GM19372 (cell line): ENCODE measurements around the gene ANKS3.

Experiments used
- ATAC-seq: cut with Tn5 transposase; IDR thresholded peaks from one replicate; pipeline ENCODE4 v1.9.1; 2021; ENCODE audit warnings: mild to moderate bottlenecking, low read depth, moderate library complexity; ENCODE audit not compliant: unreplicated experiment

The ANKS3 gene

DNA sequence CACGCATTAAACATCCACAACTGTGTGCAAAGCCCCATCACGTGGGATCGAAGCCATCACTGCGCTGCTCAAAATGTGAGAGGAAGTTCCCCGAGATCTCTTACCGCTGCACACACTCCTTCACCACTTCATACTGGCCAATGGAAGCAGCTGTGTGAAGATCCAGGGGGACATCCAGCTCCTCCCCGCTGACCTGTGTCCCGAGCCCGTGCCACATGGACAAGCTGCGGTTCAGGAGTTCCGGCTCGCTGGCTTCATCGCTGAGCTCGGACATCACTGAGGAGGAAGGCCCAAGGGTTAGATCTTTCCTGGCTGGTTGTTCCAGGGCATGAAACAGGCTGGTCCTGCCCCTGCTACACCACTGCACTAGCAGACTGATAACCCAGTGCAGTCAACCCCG, 4.2 kb downstream of the ANKS3 start:
- ATAC-seq, result no peak

DNA sequence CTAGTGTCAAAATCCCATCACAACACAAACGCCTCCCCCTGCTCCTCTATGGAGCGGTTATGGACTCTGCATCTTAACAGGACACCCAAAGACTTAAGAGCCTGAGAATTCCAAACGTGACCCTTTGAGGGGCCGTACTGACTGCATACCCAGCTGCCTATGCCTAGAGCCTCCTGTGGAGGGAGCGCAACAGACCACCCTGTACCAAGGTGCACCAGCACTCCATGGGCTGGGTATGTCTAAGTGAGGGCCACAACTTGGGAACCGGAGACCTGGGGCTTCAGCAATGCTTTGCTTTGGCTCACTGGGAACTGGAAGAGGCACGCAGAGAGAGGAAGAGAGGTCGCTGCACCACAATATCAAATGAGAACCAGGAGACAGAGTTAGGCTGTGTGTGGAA, 5.4 kb downstream of the ANKS3 start:
- ATAC-seq, result no peak

DNA sequence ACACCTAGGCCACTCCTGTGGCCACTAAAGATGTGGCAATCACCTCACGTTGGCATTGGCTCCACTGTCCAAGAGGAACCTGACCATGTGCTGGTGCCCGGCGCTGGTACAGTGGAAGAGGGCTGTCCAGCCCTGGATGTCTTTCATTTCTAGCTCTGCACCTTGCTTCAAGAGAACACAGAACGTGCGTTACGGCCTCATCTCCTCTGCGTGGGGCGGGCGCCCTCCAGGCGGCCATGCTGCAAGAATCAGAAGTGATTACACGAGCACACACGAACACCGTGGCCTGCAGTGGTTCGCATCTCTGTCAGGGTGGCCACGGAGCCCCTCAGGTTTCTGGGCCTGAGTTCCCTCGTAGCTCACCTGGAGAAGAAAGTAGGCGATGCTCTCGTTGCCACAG, 7.5 kb downstream of the ANKS3 start:
- no peak for ATAC-seq

DNA sequence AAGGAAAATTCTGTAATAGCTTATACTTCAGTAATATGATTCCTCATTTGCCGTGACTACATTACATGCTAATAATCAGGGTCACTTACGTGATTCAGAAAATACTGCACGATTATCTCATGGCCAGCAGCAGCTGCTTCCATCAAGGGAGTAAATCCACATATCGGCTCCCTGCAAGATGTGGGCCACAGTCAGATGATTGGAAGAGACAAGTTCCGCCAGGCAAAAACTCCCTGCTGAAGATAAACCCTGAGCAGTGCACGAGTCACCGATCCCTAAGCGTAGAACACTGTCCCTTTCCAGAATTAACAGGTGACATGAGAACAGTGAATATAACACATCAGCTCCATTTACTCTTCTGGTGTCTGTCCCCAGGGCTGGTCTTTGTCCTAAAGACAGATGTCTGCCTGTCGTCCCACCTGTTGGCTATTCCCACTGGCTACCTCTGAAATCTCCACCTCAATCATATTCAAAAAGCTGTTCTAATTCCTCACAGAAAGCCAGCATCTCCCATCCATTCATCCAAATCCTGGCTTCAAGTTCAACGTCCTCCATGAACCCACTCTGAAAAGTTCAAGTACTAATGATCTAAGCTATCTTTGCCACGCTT, 9.3 kb downstream of the ANKS3 start:
- no peak for ATAC-seq

DNA sequence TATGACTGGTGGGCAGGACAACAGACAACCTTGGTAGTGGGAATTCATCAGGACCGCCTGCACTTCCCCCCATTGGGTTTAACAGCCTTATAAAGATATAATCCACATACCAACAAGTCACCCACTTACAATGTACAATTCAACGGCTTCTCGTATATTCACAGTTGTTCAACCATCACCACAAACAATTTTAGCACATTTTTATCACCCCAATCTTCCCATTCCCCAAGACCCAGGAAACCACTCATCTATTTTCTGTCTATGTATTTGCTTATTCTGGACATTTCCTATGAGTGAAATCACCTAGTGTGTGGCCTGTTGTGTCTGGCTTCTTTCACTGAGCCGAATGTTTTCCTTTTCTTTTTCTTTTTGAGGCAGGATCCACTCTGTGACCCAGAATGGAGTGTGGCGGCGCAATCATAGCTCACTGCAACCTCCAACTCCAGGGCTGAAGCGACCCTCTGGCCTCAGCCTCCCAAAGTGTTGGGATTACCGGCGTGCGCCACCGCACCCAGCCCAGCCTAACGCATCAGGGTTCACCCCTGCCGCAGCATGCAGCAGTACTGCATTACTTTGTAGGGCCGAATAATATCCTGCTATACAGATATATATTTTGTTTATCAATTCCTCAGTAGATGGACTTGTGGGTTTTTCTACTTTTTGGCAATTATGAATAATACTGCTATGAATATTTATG, 10.9 kb downstream of the ANKS3 start:
- no peak for ATAC-seq

DNA sequence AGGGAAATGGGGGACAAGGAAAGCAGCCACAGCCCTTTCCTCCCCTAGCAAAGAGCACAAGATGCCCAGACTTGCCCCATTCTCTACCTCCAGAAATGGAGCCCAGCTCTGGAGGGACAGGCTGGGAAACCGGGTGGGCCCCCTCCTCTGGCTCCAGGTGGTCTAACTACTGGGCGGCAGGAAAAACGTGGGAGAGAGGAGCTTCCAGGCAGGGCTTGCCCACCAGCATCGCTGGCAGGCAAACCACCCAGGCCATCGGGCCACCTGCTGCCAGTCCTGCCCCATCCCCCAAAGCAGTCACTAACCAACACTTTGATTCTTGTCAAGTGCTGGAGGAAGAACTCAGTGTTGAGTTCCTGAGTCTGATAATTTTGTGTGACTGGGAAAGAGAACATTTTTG, 15.6 kb downstream of the ANKS3 start:
- ATAC-seq, result no peak

DNA sequence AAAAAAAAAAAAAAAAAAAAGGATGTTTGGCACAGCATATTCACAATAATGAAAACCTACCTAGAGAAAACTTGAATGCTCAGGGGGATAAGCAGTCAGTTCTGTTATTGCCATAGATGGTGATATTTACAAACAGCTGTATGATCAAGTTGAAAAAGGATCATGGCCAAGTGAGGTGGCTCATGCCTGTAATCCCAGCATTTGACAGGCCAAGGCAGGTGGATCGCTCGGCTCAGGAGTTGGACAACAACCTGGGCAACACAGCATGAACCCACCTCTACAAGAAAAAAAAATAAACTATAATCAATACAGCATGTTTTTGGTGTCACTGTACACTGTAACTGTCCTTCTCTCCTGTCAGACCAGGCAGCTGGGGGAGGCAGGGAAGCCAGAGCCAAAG, 19.1 kb downstream of the ANKS3 start:
- ATAC-seq, result no peak

DNA sequence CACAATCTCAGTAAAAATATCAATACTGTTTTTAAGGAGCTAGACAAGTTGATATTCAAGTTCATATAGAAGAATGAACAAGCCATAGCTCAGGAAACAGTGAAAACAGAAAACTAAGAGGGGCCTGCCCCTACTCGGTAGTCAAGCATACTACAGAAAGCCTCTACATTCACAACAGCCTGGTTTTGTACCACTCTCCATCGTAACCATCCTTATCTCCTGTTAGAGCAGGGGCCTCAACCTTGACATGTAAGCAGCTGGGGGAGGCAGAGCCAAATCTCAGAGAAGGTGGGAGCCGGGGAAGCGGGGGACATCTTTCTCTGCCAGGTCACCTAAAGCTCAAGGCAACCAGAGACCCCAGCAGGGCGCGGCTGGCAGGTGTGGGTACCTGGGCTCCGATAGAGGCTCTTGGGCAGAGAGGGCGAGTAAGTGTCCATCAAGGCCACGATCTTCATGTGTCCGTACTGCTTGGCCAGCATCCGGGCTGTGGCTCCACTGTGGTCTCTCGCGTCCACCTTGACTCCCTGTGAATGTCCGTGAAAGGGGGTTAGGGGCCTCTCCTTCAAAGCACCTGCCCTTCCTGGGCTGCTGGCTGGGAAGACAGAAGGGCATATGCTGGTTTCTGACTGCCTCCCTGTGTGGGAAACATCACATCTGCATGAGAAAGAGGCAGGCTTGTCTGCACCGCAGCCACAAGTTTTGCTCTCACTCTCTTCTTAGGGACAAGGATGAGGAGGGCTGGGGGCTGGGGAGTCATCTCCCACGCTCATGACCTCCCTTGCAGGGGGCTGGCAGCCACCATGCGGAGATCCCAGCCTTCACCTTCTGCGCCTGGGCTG, 20.2 kb downstream of the ANKS3 start:
- ATAC-seq, result no peak

DNA sequence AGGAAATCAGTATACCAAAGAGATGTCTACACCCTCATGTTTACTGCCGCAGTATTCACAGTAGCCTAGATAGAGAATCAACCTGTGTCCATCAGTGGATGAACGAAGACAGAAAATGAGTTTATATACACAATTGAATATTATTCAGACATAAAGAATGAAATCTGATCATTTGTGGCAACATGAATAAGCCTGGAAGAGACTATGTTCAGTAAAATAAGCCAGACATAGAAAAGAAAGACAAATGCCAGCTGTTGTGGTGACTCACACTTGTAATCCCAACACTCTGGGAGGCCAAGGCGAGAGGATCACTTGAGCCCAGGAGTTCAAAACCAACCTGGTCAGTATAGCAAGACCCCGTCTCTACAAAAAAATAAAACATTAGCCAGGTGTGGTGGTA, 24.6 kb downstream of the ANKS3 start:
- no peak for ATAC-seq

DNA sequence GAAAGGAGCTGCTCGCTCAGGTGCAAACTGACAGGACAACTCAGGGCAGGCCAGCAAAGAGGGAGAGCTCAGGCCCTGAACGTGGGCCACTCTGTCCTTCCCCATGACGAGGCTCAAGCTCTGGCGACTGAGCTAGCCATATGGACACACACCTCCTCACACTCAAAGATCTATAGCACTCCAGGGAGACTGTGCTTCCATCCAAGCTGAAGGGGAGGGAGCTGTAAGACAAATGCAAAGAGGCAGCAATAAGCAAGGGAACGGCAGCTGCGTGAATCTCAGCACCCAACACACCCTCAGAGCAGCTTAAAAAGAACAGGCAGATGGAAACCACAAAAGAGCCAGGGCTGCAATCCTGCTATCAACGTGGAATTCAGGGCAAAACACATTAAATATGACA, 27.2 kb downstream of the ANKS3 start:
- ATAC-seq, result no peak

DNA sequence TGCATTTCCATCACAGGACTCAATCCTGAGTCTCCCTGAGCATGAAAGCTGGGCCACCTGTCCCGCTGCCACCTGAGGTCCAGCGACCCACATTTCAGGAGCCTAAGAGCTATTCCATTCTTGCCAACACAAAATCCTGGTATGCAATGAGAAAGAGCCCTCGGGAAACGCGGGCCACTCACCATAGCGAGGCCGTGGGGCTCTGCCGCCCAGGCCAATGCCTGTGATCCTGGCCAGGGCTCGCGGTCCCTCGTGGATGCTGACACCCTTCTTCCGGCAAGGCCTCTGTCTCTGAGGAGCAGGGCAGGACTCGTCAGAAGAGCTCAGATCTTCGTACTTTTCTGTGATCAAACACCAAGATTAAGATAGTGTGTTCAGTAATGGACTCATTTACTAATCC, 29.2 kb downstream of the ANKS3 start:
- no peak for ATAC-seq

DNA sequence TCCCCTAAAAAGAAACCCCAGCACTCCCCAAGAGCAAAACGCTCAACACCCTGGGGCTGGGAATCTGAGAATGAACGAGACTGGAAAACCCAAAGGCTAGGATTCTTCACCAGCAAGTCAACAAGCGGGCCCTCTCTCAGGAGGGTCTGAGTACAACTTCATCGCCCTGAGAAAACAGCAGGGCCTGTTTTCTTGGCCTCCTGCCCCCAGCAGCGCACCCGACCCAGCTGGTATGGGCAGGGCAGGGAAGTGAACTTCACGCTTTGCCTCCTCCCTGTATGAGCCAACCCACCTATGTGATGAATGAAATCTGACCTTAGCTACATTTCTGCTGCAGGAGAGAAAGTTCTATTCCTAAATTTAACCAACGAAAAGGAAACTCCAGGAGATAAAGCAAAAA, 29.6 kb downstream of the ANKS3 start:
- ATAC-seq, result no peak

DNA sequence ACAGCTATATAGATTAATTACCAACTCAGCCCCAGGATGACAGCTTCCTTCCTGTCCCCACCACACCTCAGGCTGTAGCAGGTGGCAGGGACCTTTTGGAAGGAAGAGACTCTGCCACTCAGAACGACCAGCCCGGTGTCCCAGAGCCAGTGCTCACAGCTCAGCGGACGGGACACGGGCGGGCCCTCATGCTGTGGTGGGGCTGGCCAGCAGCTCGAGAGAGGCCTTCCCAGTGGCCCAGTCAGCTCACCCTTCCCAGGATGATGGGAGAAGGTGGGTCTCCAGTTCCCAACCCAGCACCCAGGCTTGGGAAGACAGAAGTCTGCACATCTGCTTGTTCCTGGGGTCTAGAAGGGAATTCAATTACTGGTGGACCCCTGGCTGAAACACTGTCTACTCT, 30.2 kb downstream of the ANKS3 start:
- ATAC-seq, result no peak

DNA sequence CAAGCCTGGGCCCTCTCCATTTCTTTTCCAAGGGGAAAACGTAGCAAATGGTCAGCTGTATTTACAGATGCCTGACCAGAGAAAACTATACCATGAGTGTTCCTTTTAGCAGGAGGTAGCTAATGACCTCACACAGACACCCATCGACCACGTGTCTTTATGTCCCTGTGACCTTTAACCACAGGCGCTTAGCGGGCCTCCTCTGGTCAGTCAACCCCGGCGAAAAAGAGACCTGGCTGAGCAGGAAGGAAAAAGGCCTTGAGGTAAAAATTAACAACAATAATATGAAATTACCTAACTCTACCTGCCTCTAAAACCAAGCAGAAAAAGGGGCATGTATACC, 31.6 kb downstream of the ANKS3 start:
- ATAC-seq, result no peak

DNA sequence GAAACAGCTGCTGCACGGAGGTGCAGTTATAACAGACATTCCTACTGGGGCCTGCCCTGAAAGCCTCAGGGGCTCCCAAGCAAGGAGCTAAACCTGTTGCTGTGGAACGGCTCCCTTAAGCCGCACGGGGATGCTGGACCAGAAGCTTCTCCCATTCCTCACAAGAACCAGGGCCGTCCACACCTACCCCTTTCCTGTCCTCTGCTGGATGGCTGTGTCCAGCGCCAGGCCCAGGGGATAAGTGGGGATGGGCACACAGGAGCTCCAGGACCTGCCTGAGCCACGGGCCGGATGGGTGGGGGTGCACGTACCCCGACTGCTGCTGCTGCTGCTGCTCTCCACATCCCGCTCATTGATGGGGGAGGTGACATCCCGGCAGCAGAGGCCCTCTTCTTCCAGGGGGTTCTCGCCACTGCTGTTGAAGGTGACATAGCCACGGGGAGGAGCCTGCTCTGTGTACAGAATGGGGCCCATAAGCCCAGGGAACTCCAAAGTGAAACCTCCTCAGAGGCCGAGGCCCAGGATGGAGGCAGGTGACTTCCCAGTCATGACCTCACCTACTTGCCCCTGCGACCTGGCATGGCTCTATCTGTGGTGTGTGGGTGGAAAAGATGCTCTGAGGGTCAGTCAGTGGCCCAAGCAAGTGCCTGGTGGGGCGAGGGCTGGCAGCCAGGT, 32.1 kb downstream of the ANKS3 start:
- ATAC-seq, result no peak

DNA sequence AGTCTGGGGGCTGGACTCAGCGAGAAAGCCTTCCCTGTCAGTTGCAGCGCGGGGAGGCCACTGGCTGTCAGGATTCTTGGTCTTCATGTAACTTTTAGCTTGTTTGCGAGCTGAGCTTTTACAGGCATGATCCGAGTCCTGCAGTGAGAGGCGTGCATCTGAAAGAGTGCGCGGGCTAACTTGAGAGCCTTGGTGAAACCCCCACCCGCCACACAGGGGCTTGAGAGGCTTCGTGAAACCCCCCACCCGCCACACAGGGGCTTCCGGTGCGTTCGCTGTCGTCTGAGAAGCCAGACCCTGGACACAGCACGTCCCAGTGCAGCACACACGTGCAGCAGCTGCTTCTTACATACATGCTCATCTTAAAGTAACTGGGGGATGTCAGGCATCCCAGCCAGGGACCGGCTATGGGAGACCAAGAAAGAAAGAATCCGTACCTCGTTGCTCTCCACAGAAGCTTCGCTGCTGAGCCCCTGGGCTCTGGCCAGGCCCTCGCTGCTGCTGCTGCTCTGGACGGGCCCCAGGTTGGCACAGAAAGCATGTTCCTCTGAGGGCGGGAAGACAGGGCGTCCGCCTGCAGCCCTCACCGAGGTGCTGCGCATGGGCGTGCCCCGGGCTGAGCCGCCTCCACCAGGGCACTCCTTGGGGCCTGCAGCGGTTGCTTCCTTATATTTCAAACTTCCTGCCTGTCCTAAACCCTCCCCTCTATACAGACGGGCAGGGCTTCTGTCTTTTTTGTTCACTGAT, 32.9 kb downstream of the ANKS3 start:
- no peak for ATAC-seq

DNA sequence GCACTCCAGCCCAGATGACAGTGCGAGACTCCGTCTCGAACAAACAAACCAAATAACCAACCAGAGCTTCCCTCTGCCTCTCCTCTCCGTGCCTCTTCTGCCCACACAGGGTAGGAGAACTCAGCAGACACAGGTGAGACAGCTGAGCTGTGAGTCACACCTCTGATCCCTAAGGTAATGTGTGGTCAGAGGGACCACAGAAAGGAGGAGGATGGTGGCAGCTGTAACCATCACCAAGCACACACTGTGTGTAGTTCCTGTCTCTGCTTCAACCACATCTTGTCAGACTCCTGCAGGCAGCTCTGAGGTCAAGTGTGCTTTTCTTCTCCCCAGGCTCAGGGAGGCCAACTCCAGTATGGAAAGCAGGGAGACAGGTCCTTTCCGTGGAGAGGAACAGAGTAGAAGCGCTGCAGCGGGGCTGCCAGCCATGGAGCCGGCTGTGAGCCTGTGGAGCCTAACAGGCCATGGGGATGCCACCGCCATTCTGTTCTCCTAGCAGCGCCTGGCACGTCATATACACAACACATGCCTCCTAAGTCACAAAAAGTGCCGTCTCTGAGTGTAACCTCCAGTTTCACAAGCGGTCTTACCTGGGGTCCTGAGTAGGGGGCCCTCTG, 33.6 kb downstream of the ANKS3 start:
- no peak for ATAC-seq

DNA sequence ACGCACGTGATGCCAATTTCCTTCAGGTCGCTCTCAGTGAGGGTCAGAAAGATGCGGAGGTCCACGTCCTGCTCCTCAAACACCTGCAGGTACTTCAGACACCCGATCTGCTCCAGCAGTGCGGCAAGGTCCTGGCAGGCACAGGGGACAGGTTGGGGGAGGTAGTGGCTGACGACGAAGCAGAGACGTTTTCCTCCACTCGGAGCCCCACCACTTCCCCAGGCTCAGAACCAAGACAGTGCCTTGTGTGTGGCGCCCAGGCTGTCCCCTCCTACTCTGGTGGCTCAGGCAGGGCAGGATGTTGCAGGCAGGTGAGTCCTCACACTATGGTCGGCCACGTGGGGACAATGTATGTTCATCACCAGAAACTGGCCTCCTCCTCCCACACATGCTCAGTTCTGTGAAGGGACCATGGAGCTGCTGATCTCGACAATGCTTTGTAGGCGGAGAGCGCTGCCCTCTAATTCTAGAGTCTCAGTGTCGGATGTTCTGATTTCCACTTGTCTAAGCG, 35.0 kb downstream of the ANKS3 start:
- no peak for ATAC-seq

DNA sequence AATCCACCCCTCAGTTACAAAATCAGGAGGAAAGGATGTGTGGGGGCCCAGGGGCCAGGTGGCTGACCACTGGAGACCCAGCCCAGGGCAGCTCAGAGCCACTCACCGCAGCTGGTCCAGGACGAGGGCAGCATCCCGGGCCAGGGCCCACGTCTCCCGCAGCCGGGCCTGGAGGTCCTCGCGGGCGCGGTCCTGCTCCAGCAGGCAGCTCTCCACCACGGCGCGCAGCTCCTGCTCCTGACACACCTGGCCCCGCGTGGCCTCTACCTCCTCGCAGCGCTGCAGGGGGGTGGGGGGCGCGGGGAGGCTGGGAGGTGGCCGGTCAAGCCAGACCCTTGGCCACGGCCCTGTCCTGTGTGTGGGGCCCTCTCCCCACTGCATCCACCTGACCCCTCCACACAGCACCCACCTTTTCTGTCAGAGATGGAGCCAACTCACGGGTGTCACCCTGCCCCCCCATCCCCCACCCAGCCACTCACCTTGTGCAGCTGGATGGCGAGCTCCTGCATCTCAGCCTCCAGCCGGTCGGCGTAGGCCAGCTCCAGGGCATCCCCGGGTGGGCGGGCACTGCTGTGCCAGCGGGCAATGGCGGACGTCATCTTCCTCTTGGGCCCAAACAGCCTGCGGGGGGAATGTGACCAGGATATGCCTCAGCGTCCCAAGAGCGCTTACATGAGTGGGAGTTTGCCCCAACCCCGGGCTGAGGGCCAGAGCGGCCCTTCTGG, 35.6 kb downstream of the ANKS3 start:
- ATAC-seq, result no peak
